Measurements from ENCODE around the gene CCDC116.
A peak's percentile ranks its signal among the peaks of the same experiment; 100 is the strongest.

DNA sequence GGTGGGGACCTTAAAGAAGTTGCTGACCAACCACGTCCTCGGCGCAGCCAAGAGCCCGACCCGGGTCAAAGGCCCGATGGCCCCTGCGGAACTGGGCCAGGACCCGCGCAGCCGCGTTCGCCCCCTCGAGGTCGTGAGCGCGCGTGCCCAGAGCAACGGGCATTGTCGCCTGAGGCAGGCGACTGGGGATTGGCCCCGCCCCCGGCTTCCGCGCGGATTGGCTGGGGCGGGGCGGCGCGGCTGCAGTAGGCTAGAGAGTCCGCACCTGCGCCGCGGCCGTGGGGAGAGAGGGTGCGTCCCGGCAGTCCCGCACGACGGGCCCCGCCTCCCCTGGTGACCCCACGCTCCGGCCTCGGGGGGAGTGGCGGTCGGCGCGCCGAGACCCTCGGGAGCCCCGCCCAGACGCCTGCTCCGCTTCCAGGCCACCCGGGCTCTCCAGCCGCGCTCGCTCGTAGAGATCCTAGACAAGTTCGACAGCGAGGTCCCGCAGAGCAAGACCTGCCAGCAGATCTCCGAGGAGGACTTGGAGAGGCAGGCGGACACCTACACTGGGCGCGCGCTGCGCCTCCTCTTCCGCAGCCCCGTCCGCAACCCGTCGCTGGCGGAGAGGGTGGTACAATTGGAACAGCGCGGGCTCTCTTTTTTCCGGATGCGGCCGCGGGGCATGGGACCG is 24.9 kb downstream of the CCDC116 start:
- TF ChIP-seq, protein P1, sequence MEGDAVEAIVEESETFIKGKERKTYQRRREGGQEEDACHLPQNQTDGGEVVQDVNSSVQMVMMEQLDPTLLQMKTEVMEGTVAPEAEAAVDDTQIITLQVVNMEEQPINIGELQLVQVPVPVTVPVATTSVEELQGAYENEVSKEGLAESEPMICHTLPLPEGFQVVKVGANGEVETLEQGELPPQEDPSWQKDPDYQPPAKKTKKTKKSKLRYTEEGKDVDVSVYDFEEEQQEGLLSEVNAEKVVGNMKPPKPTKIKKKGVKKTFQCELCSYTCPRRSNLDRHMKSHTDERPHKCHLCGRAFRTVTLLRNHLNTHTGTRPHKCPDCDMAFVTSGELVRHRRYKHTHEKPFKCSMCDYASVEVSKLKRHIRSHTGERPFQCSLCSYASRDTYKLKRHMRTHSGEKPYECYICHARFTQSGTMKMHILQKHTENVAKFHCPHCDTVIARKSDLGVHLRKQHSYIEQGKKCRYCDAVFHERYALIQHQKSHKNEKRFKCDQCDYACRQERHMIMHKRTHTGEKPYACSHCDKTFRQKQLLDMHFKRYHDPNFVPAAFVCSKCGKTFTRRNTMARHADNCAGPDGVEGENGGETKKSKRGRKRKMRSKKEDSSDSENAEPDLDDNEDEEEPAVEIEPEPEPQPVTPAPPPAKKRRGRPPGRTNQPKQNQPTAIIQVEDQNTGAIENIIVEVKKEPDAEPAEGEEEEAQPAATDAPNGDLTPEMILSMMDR (IDR thresholded peaks at IDR 0.05), result peak in 1 of 4 experiments; percentile 26
- no peak for TF ChIP-seq POLR2AphosphoS5 (IDR thresholded peaks at IDR 0.05)
- TF ChIP-seq POLR2A (IDR thresholded peaks at IDR 0.05), result peak; percentile 16

Data from prostate gland (tissue), 2 donors.